K562 (cell line): ENCODE results near the gene CHRDL2.

Experiments
- FOXK1 ChIP-seq: sonication (generic); formaldehyde crosslinking; IDR thresholded peaks from 2 replicates; pipeline ENCODE4 v1.8.0; 2022; ENCODE audit warnings: missing genetic modification reagents, mild to moderate bottlenecking, borderline replicate concordance
- HNRNPLL ChIP-seq: fragments of 200-400 bp; formaldehyde crosslinking; IDR thresholded peaks from 2 replicates; pipeline ENCODE4 v1.6.1; 2017; ENCODE audit warnings: low read length, low read depth, mild to moderate bottlenecking; ENCODE audit not compliant: poor library complexity, severe bottlenecking
- KDM5B ChIP-seq: fragments of 200-600 bp; sonication (generic); IDR thresholded peaks from 2 replicates; pipeline ENCODE4 v1.6.1; 2012; ENCODE audit warnings: low read depth, mild to moderate bottlenecking, moderate library complexity, low read length, control low read depth, inconsistent platforms; ENCODE audit not compliant: insufficient replicate concordance
- MTA2 ChIP-seq: fragments of 450-650 bp; IDR thresholded peaks from 2 replicates; pipeline ENCODE4 v1.6.1; 2016; ENCODE audit warnings: low read depth
- POLR2A ChIP-seq: fragments of 450-650 bp; conservative IDR thresholded peaks from 2 replicates; pipeline ENCODE4 v1.6.1; 2016
- ZBED1 ChIP-seq: IDR thresholded peaks from 2 replicates; pipeline ENCODE4 v1.6.1; 2014
- ZNF174 ChIP-seq: fragments of 250-450 bp; sonication (Bioruptor Pico); IDR thresholded peaks from 2 replicates; pipeline ENCODE4 v1.4.0; 2020; ENCODE audit warnings: mild to moderate bottlenecking
- ZNF232 ChIP-seq: sonication (generic); formaldehyde crosslinking; IDR thresholded peaks from 2 replicates; pipeline ENCODE4 v1.8.0; 2022; ENCODE audit warnings: mild to moderate bottlenecking, missing genetic modification reagents
- ZNF274 ChIP-seq: IDR thresholded peaks from 2 replicates; pipeline ENCODE4 v1.6.1; 2011; ENCODE audit warnings: low read depth, mild to moderate bottlenecking, low read length, moderate library complexity, borderline replicate concordance
- ZNF41 ChIP-seq: fragments of 250-450 bp; sonication (Bioruptor Pico); conservative IDR thresholded peaks from 2 replicates; pipeline ENCODE4 v1.4.0; 2020; ENCODE audit warnings: mild to moderate bottlenecking
- TF ChIP-seq, protein P1 (sequence below): fragments of 250-450 bp; sonication (Bioruptor Pico); IDR thresholded peaks from 2 replicates; pipeline ENCODE4 v1.5.0; 2021; ENCODE audit warnings: mild to moderate bottlenecking, borderline replicate concordance
- TF ChIP-seq, protein P2 (sequence below), 3 experiments: IDR thresholded peaks in 2 of 3; conservative IDR thresholded peaks in 1 of 3; 2 replicates each; pipeline ENCODE4 v1.5.1; 2011 to 2012; ENCODE audit warnings: low read length in 3 of 3, mild to moderate bottlenecking in 3 of 3, control low read depth in 2 of 3, improper control_type of control experiment in 1 of 3, inconsistent platforms in 1 of 3, low read depth in 1 of 3, mixed read lengths in 1 of 3, moderate library complexity in 1 of 3; ENCODE audit not compliant: insufficient read depth in 2 of 3
- TF ChIP-seq, protein P3 (sequence below): fragments of 250-450 bp; sonication (Bioruptor Pico); IDR thresholded peaks from 2 replicates; pipeline ENCODE4 v1.5.0; 2021; ENCODE audit warnings: mild to moderate bottlenecking, moderate library complexity
- TF ChIP-seq, protein P4 (sequence below), 3 experiments: fragments of 200-800 bp in 1 of 3; sonication (Bioruptor generic) in 1 of 3; sonication (generic) in 1 of 3; formaldehyde crosslinking in 1 of 3; IDR thresholded peaks; 2 replicates each; pipeline versions ENCODE4 v1.6.1 to v1.8.0; 2016 to 2022; ENCODE audit warnings: mild to moderate bottlenecking in 2 of 3, missing compliant biosample characterization in 2 of 3, missing genetic modification characterization in 2 of 3, missing genetic modification reagents in 1 of 3

DNA sequence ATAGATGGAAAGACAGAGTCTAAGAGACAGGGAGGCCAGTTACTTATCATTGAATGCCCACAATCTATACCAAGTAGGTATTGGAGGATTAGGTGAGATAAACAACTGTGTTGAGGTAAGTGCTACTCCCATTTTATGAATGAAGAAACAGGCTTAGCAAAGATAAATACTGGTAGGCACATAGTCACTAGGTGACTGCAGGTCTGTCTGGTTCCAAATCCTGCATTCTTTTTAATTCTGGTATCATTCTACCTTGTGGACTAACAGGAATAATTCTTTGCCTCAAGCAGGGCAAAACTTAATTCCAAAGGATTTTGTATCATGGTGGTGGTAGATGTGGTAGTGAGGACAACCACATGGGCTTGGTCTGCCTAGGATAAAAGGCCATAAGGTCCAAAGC lies 45.8 kb upstream of the CHRDL2 start:
- TF ChIP-seq, protein P1, sequence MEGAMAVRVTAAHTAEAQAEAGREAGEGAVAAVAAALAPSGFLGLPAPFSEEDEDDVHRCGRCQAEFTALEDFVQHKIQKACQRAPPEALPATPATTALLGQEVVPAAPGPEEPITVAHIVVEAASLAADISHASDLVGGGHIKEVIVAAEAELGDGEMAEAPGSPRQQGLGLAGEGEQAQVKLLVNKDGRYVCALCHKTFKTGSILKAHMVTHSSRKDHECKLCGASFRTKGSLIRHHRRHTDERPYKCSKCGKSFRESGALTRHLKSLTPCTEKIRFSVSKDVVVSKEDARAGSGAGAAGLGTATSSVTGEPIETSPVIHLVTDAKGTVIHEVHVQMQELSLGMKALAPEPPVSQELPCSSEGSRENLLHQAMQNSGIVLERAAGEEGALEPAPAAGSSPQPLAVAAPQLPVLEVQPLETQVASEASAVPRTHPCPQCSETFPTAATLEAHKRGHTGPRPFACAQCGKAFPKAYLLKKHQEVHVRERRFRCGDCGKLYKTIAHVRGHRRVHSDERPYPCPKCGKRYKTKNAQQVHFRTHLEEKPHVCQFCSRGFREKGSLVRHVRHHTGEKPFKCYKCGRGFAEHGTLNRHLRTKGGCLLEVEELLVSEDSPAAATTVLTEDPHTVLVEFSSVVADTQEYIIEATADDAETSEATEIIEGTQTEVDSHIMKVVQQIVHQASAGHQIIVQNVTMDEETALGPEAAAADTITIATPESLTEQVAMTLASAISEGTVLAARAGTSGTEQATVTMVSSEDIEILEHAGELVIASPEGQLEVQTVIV (CRISPR knock-in tag), result no peak
- TF ChIP-seq, protein P2, sequence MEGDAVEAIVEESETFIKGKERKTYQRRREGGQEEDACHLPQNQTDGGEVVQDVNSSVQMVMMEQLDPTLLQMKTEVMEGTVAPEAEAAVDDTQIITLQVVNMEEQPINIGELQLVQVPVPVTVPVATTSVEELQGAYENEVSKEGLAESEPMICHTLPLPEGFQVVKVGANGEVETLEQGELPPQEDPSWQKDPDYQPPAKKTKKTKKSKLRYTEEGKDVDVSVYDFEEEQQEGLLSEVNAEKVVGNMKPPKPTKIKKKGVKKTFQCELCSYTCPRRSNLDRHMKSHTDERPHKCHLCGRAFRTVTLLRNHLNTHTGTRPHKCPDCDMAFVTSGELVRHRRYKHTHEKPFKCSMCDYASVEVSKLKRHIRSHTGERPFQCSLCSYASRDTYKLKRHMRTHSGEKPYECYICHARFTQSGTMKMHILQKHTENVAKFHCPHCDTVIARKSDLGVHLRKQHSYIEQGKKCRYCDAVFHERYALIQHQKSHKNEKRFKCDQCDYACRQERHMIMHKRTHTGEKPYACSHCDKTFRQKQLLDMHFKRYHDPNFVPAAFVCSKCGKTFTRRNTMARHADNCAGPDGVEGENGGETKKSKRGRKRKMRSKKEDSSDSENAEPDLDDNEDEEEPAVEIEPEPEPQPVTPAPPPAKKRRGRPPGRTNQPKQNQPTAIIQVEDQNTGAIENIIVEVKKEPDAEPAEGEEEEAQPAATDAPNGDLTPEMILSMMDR (IDR thresholded peaks at IDR 0.05 in 2 of 3, conservative IDR thresholded peaks at IDR 0.05 in 1 of 3; ENCODE audit: insufficient read depth in 2 of 3, low read depth in 1 of 3, low read length in 3 of 3), result no peak
- TF ChIP-seq ZBED1 (no peak), POLR2A (no peak), MTA2 (no peak), KDM5B (no peak), ZNF174 (CRISPR knock-in tag) (no peak), ZNF232 (CRISPR knock-in tag) (no peak), ZNF274 (no peak), HNRNPLL (no peak), FOXK1 (no peak), ZNF41 (CRISPR knock-in tag) (no peak)
- TF ChIP-seq, protein P3, sequence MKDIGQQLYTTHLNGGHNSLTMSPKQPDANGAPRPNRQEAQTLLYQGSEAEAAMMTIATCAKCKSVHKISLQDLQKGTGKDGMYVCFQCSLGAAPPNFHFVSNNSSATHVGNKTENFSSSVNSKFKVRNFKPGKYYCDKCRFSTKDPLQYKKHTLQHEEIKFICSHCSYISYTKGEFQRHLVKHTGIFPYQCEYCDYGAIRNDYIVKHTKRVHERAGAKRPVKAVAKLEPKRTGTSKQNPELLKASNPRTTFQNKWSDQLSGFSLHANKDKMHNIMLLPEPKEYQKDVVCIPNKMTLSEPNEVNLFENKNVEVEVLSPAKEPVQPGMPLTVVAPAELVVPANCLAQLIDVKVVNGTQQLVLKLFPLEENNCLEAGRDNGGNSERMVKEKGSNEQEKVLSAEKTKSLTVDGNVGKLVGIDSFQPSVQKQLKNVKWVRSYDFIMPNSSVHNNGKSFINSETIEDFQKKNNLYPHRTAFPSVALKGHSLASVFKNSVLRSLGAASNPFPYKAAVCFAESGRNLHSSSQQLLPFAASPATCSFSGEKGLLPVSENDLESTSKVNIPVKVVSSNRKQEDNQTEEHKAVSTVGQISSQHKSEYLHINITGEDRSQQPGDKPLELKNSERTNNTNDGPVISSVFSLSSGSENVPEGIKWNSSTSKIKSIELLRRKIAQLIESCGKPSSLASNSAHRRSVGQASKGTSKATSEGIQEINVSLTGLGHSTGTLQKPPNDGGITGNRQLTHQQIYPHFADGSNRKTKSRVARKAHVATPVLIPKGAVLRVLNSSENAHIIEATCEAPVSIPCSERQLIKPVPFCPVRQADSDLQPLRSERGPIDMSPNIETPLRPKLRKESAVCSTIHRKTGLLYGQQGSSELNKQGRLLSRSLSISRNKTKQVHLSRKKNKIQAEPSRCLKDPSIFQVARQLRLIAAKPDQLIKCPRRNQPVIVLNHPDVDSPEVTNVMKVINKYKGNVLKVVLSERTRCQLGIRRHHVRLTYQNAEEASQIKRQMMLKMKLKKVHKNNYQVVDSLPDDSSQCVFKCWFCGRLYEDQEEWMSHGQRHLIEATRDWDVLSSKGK (CRISPR knock-in tag), result no peak
- TF ChIP-seq, protein P4, sequence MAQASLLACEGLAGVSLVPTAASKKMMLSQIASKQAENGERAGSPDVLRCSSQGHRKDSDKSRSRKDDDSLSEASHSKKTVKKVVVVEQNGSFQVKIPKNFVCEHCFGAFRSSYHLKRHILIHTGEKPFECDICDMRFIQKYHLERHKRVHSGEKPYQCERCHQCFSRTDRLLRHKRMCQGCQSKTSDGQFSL (CRISPR knock-in tag; IDR thresholded peaks at IDR 0.05), result no peak
- TF ChIP-seq, protein P4 (tag; IDR thresholded peaks at IDR 0.05), result no peak
